Cerebellar nuclear complex (tissue), 1 donor: ENCODE data around the gene ABCC5.

Source experiments
- DNase-seq, 2 experiments: peaks; one replicate each; lab custom pipeline; 2025; lab: John Stamatoyannopoulos, UW

ABCC5 gene

DNA sequence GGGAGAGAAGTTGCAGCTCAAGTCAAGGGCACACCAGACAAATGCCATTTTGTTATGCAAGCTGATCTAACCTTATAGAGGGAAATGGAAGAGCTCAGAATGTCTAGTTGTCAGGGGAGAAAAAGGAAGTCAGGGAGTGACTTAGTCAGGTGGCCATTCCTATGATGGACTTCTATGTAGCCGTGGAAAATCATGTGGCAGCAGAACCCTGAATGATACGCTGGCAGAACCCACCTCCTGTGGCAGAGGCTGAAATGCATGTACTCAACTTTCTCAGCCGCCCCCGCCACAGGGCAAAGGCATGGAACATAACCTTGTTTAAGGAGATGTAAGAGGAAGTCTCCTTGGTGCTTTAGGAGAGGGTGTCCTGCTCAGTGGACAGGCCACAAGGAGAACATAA lies 95.3 kb downstream of the ABCC5 start:
- DNase-seq = no peak

DNA sequence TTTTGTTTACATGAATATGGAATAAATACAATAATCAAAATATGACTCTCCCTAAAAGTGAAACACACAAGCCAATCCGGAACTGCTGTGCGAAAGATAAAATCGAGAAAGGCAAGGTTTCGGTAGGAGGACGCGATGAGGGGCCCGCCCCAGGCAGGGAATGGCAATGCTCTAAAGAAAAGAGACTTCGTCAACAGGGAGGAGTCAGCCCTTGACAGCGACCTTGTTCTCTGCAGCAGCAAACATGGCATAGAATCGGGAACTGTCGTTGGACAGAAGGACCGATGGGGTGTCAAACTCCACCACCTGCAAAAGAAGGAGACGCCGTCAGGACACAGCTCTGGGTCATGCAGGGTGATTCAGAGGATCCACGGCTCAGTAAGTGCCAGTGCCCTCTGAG lies 96.6 kb downstream of the ABCC5 start:
- no peak for DNase-seq

DNA sequence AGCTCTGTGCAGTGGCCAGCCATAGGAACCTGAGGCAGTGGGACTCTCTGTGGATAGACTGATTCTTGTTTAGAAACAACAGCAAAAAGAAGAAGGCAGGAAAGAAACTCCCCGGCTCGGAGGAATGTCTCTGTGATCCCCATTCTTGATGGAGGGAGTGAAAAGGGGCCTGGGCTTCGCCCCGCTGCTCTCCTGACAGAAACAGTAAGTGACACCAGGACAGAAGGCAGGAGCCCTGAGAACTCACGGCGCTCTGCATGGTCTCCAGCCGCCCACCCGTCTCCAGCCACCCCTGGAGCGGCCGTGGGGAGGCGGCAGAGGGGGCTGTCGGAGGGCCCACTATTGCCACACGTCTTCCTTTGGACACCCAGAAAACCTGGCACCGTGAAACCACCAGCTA lies 97.3 kb downstream of the ABCC5 start:
- no peak for DNase-seq

DNA sequence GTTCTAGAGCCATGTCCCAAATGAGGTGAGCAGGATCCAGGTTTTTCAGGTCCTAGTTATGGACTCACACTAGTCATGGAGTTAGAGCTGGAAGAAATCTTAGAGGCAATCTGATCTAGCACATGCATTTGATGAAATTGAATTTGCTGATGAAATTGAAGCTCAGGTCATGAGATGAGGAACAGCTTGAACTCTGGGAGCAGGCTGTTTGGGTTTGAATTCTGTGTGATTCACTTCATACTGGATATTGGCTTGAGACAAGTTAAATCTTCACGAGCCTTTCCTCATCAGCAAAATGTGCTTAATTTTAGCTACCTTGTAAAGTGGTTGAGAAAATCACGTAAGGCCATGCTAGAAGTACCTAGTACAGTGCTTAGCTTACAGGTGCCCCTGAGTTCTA lies 99.5 kb downstream of the ABCC5 start:
- no peak for DNase-seq

DNA sequence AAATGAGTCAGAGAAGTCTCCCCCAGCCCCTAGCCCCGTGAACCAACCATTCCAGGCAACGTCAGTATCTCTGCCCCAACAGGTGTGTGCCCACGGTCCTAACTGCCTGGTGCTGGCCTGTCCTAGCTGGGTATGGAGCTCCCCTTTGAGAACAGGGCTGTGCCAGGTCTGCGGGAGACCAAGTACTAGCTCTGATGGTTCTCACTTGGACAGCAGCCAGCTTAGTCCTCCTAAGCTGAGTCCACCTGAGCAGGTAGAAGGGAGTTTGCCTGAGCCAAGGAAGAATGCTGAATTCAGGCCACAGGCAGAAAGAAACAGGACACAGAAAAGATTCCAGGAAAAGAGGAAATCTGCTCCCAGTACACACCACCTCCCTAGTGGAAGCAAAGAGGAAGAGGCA lies 99.9 kb downstream of the ABCC5 start:
- DNase-seq = no peak

DNA sequence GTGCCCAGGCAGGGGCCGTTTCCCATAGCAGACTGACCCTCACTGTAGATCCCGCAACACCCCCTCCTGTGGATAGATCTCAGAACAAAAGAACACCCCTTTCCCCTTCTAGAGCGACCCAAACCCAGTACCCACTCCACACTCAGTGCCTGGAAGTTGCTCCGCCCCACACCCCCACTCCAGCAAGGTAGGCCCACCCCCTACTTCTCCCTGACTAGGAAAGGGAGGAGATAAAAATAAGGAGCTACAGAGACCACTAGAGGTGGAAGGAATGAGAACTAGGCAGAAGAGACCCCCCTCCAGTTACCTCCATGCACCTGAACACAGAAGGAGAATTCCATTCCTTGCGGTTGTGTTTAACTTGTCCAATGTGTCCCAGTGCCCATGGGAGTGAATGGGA lies 102.8 kb downstream of the ABCC5 start:
- DNase-seq = no peak

DNA sequence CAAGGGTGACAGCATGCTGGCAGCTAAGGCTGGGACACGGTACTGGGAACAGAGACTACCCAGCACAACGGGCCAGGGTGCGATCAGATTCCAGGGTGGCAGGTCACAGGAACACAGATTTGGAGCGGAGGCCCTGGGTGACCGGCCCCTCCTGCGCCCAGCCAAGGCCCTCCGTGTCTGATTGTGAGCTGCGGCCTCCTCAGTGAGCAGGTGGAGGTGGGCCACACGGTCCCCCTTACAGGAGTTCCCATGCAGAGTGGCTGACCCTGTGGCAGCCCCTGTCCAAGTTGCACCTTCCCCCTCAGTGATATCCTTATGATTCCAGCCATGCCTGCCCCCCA lies 104.1 kb downstream of the ABCC5 start:
- no peak for DNase-seq

DNA sequence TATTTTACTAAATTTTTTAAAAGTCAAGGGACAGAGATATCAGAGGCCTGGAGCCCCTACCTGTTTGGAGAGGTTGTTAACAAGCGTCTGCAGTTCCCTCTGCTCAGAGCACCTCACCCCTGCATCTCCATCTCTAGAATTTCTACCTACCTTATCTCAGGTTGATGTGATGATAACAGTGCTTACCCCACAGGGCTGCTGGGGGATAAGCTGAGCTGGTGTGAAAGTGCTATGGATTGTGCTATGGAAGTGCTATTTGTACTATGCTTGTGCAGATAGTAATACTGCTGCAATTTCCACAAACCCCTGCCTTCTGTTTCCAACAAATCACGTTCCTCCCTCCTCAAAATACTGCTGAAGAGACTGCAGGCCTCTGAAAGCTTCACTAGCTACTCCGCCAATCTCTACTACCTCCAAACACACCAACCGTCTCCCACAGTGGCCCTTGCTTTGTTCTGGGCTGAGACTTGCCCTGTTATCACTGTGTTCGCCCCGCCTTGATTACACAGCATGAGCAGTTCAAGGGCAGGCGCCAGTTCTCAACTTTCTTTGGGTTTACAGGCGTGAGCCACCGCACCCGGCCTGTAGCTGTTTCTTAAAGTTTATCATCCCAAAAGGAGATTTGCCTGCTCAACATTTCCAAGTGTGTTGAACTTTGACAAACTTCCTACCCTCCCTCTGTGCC lies 104.6 kb downstream of the ABCC5 start:
- DNase-seq = no peak

DNA sequence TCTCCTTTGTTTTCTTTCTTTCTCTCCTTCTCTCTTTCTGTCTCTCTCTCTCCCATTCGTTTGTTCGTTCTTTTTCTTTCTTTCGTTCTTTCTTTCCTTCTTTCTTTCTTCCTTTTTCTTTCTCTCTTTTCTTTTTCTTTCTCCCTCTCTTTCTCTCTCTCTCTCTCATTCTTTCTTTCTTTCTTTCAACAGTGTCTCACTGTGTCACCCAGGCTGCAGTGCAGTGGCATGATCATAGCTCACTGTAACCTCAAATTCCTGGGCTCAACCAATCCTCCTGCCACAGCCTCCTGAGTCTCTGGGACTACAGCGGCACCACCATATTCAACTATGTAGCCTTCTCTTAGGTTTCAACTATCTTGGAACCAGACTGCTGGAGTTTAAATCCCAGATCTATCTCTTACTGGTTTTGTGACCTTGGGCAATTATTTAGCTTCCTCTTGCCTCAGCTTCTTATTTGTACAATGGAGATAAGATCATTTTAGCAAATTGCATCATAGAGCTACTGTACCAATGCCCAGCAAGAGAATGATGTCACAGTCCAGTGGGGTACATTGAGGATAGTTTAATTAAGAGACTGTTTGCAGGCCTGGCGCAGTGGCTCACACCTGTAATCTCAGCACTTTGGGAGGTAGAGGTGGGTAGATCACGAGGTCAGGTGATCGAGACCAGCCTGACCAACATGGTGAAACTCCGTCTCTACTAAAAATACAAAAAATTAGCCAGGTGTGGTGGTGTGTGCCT lies 105.7 kb downstream of the ABCC5 start:
- no peak for DNase-seq

DNA sequence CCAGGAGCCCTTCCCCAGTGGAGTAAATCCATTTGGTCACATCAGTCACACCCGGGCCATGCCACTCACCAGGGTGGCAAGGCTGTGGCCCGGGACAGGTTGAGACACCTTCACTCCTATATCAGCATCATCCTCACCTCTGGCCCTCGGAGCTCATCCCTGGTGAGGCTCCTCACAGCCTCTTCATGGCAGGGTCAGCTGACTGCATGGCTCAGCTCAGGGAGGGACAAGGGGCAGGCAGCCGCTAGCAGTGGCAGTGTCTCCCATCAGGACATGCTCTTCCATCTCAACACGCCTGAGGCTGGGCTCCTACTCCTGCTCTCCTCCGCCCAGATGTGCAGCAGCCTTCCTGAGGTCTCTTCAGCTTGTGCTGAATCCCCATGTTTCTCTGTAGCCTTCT lies 106.6 kb downstream of the ABCC5 start:
- DNase-seq = no peak

DNA sequence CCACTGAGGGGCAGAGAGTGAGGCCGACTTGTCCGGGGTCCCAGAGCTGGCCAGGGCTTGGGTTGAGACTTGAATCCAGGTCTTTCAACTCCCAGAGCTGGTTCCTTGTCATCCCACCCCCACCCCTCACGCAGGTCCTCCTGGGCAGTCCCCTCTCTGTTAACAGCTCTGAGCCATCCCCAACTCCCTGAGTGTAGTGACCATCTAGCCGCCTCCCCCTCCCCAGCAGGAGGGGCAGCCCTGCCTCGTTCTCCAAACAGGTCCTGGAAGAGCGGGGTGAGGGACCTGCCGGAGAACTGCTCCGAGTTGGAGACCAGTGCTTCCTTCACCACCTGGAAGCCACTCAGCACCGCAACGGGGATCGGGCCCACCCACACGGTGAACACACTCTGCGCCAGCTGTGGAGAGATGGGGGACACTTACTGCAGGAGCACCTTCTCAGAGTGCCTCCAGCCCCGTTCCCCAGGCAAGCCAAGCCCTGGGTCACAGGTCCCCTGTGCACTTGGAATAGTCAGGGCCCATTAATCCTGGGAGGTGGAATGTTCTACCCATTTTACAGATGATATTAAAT lies 108.6 kb downstream of the ABCC5 start:
- DNase-seq = no peak

DNA sequence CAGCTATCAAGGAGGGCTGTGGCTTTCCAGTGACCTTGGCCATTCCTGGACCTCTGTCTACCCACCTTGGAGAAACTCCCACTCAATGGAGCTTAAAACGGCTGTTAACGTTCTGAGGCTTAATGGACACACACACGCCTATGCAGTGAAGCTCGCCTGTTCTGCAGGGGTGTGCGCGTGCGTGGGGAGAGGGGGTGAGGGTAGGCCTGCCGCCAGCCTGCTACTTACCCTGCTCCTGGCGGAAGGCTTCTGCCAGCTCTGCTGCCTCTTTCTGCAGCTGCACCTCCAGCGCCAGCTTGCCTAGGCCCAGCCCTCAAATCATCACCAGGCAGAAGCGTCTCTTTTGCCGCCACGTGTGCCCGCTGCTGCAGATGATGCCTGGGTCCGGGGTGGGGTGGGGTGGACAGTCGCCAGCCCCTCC lies 109.8 kb downstream of the ABCC5 start:
- no peak for DNase-seq

DNA sequence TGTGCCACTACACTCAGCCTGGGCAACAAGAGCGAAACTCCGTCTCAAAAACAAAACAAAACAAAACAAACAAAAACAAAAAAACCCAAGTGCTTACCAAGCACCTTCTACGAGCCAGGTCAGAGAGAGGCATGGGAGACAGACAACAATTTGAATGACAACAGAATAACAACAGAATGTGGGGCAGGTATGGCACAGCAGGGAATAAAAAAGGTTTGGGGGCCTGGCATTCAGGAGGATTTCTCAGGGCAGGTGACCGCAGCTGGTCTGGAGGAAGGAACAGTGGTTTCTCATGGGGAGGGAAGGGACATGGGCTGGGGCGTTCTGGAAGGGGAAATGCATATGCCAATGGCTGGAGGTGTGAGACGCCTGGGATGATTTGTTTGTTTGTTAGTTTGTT lies 110.5 kb downstream of the ABCC5 start:
- no peak for DNase-seq

DNA sequence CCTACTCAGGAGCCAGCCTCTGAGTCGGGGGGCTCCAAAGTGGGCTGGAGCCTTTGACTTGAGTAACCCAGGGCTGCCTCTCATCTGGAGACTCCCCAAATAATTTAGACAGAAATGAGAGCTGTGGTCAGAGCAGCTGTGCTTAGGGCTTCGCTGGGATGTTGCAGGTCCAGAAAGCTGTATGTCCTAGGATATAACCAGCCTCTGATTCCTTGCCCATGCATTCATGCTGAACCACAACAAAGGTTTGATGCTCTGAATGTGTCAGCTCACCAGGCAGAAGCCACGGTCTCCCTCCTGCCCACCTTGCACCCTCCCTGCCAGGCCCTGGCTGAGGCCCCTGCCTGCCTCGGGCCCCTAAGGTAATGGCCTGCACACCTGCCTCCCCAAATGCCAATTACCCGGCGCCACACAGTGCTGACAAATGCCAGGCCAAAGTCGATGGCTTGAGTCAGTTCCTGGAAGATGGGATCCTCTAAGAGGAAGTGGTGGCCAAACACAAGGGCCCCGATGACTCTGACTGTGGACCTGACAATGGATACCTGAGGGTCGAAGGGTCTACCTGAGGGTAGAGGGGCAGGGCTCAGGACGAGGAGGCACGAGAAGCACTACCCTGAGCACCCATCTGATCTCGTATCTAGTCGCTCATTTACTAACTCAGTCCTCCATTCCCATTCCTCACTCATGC lies 111.3 kb downstream of the ABCC5 start:
- DNase-seq = no peak

DNA sequence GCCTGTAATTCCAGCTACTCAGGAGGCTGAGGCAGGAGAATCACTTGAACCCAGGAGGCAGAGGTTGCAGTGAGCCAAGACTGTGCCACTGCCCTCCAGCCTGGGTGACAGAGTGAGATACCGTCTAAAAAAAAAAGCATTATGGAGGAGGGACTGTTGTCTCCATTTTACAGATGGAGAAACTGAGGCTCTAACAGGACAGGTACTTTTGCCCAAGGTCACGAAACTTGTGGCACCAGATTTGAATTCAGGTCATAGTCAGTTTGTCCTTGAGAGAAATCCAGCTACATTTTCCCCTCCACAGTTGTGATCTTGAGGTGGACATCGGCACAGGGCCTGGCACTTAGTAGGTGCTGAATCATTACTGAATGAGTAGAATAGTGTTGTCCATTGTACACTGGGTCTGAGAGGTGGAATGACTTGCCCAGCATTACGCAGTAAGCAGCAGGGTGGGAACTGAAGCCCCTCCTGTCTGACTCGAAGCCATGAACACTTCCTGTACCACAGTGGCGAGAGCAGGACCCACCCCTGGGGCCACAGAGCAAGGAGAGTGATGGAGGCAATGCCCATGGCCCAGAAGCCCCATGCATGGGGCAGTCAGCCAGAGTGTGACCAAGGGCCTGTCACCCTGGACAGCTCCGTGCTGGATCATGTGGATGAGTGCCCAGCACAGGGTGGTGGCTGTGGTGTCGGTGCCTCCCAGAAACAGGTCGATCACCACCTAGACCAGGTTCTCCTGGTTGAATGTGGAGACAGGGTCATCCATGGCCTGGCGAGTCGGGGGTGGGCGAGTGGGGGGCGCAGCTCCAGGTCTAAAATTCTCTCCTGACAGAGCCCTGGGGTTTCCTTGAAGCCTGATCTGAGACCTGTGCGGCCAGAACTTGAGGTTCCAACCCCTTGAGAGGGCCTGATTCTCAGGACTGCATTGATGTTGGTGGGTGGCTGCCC lies 112.6 kb downstream of the ABCC5 start:
- DNase-seq = no peak

DNA sequence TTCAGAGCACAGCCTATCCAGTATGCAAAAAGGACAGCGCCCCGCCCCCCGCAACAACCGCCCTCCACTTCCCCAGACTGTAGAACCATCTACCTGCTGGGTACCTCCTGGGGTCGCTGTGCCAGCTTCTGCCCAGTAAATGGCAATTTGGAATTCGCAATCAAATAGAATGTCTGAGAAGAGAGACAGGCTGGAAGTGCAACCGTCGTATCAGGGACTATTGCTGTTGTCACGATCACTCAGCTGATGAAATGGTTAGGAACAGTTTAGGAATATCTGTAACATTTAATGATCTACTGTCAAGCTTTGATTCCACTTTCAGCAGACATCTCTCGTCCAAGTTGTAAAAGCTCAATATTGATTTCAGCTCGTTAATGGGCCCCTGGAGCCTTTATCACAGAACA lies 119.7 kb downstream of the ABCC5 start:
- DNase-seq = no peak

DNA sequence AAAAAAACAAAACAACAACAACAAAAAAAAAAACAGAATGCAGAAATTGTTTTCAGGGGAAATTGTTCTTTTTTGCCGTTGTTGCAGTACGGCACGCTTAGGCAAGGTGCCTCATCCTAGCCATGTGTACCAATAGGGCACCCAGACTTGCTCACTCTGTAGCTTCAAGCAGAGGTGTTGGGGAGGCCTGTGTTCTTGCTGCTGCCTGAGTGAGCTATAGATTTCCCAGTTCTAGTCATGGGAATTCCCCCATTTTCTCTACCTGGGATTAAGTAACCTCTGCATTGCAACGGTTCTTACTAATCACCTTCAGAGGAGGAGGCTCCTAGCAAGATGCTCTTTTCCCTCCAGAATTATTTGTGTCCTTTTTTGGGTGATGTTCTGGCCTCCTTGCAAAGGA lies 120.1 kb downstream of the ABCC5 start:
- DNase-seq = no peak

DNA sequence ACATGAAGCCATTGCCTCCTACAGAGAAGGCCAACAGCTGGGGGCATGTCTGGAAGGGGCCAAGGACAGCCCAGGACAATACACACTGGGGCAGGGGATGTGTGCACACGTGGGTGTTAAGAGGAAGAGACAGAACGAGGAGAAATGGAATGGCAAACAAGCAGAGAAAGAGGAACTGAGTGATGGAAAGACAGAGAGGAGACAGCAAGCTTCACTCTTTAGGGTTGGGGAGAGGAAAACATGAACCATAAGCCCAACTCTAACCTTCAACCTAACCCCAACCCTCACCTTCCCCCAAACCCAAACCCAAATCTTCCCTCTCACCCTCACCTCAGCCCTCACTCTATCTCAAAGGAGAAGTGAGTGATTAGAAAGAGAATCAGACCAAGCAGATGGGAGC lies 121.1 kb downstream of the ABCC5 start:
- no peak for DNase-seq

DNA sequence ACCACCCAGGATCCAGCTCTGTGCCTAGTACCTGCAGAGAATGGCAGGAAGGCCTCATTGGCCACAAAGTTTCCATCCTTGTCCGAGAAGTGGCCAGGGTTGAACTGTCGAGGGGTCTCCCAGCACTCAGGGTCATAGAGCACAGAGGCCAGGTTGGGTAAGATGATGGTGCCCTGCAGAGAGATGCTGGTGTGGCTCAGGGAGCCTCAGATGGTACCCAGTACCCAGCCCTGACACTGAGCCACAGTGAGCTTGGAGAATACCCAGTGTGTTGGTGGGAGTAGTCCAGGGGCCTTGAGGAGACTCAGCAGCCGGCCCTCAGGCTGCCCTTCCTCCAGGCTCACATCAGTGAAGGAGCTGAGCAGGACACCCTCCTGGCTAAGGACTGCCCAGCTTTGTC lies 121.5 kb downstream of the ABCC5 start:
- DNase-seq = no peak

DNA sequence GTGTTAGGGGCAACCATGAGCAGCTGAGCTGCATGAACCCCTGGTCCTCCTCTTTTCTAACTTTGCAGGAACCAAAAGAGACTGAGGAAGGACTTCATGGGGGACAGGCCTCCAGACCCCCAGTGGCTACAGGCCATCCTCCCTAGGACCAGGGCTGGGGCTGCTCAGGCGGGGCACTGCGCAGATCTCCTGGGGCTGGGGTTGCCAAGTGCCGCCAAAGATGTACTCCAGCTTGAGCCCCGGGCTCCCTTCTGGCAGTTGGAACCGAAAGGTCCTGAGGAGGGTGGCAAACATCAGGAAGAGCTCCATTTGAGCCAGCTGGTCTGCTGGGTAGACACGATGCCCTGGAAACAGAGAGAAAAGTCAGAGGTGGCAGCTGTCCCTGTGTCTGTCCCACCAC lies 121.9 kb downstream of the ABCC5 start:
- DNase-seq = no peak

DNA sequence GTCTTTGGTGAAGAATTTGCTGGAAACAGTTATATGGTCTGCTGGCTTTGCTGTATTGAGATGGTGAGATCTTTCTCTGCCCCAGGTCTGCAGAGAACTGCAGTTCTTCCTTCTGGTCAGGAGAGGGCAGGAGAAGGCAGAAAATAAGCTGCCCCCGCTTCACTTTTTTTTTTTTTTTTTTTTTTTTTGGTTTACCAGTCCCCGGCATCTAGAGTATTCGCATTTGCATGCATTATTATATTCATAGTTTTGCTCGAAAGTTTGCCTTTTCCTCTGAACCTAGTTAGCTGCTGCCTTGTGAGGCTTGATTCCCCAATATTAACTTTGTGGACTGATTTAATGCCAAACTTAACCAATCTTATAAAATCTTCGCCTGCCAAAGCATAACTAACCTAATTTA lies 122.4 kb downstream of the ABCC5 start:
- DNase-seq = no peak

DNA sequence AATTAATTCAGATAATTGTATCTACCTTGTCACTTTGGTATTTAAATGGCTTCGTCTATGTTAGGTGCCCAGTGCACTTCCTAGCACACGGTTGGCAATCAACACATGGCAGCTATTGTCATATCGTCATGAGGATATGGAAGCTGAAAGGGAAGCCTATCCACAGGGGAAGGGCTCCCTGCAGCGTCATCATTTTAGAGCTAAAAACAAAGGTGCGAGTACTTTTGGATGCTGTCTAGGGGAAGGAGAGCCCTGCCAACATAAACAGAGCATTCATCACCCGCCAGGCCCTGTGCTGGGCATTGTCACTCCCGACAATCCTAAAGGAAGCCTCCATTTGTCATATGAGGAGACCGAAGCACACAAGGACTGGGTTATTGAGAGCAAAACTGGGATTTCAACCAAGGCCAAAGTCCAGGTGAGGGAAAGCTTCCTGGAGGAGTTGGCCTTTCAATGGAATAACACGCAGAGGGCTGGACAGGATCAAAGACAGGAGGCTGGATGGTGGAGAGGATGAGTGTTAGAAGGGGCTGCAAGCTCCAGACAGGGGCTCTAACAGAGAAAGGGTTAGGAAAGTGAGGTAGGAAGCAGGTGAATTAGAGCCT lies 125.0 kb downstream of the ABCC5 start:
- no peak for DNase-seq
